Mesothelial cell of epicardium (in vitro differentiated cells): ENCODE measurements around the gene SUCLG2. TPM values are rescaled to one million over a fixed set of nuclear protein-coding genes. Genes with fewer than 3 reads are reported as not detected.
"Not testable (repeated sequence)": the region's sequence is repeated elsewhere in the genome, so short reads cannot be mapped to it uniquely, and the experiment has no call there.

Source experiments
- DNase-seq, 2 experiments: peaks; one replicate each; pipeline ENCODE4 v3.0.0; 2021; ENCODE audit warnings: low spot score in 2 of 2; ENCODE audit not compliant: unreplicated experiment in 2 of 2
- H3K27ac Mint-ChIP-seq: 2 replicates; pipeline ENCODE4 v1.8.0; 2021; ENCODE audit warnings: mixed read lengths
- H3K27me3 Mint-ChIP-seq: 2 replicates; pipeline ENCODE4 v1.8.0; 2021; ENCODE audit warnings: low read depth, mixed read lengths
- H3K36me3 Mint-ChIP-seq: 2 replicates; pipeline ENCODE4 v1.8.0; 2021; ENCODE audit warnings: mixed read lengths
- H3K4me1 Mint-ChIP-seq: 2 replicates; pipeline ENCODE4 v1.8.0; 2021; ENCODE audit warnings: mixed read lengths
- H3K4me3 Mint-ChIP-seq: 2 replicates; pipeline ENCODE4 v1.8.0; 2021; ENCODE audit warnings: mild to moderate bottlenecking, moderate library complexity, mixed read lengths
- H3K9me3 Mint-ChIP-seq: 2 replicates; pipeline ENCODE4 v1.8.0; 2021; ENCODE audit warnings: mixed read lengths
- total RNA-seq: library from RNA; stranded (reverse); gene quantifications from 3 replicates; pipeline ENCODE4 v1.2.1, GENCODE V29; 2021
- TF ChIP-seq, protein P1 (sequence below): fragments of 200-600 bp; sonication (generic); IDR thresholded peaks from one replicate; pipeline ENCODE4 v1.5.0; 2021; ENCODE audit warnings: antibody characterized with exemption; ENCODE audit not compliant: unreplicated experiment

The SUCLG2 gene
- total RNA-seq, 1 donor from 2014 or later = 35.0 TPM

DNA sequence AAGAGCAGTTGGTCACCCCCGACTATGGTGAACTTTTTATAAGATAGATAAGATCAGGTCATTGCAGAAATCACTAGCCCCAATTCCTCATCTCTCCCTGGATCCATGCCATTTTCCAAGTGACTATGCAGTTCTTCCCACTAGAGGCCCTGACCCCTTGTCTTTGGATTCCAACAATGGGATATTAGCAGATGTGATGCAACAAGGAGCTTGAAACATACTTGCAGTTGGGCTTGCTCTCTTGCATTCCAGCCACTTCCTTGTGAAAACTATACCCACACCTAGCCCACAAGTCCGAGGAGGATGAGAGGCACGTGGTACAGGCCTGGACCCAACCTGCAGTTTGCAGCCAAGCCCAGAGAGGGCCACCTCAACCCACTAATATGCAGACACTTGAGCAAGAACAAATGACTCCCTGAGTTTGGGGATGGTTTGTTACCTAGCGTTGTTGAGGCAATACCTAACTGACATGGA, 60.6 kb downstream of the SUCLG2 start:
- no peak for DNase-seq

GRCh38 chr3:67592057-67592456, 62.4 kb downstream of the SUCLG2 start:
- Mint-ChIP-seq H3K4me1 (no peaks in the 10 kb centered on the region), H3K9me3 (peaks cover 3% of the 10 kb centered on the region), H3K4me3 (no peak overlapping the region), H3K36me3 (peaks cover 15% of the 10 kb centered on the region), H3K27ac (no peak overlapping the region), H3K27me3 (no peaks in the 10 kb centered on the region)
- TF ChIP-seq, protein P1, sequence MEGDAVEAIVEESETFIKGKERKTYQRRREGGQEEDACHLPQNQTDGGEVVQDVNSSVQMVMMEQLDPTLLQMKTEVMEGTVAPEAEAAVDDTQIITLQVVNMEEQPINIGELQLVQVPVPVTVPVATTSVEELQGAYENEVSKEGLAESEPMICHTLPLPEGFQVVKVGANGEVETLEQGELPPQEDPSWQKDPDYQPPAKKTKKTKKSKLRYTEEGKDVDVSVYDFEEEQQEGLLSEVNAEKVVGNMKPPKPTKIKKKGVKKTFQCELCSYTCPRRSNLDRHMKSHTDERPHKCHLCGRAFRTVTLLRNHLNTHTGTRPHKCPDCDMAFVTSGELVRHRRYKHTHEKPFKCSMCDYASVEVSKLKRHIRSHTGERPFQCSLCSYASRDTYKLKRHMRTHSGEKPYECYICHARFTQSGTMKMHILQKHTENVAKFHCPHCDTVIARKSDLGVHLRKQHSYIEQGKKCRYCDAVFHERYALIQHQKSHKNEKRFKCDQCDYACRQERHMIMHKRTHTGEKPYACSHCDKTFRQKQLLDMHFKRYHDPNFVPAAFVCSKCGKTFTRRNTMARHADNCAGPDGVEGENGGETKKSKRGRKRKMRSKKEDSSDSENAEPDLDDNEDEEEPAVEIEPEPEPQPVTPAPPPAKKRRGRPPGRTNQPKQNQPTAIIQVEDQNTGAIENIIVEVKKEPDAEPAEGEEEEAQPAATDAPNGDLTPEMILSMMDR = no peak
- no peak for DNase-seq

More for the DNA sequence above, 60.6 kb downstream of the SUCLG2 start:
- no peak overlapping the region for H3K4me3 Mint-ChIP-seq
- H3K4me1 Mint-ChIP-seq = no peaks in the 10 kb centered on the region
- peaks cover 18% of the 10 kb centered on the region for H3K36me3 Mint-ChIP-seq
- no peak overlapping the region for H3K27ac Mint-ChIP-seq
- H3K27me3 Mint-ChIP-seq = no peaks in the 10 kb centered on the region
- TF ChIP-seq, protein P1 = no peak
- H3K9me3 Mint-ChIP-seq = peaks cover 3% of the 10 kb centered on the region

DNA sequence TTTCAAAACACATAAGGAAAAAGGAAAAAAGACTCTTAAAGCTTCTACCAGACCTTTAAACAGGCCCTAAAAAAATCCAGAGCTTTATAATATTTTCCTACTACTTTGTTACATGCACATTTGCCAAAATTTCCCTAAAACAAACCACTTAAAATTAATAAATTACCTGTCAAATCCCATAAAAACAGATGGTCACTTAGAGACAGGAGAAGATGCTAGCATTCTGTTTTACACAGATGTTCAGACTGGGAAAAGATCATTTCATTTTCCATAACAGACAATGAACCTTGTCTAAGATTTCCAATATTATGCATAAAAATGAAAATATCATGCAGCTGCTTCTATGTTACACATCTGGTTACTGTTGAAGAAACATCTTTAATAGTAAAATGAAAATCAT, 66.6 kb downstream of the SUCLG2 start:
- no peak for DNase-seq
- H3K27me3 Mint-ChIP-seq = no peaks in the 10 kb centered on the region
- TF ChIP-seq, protein P1 = no peak
- no peak overlapping the region for H3K27ac Mint-ChIP-seq
- H3K4me3 Mint-ChIP-seq = no peak overlapping the region
- peaks cover 3% of the 10 kb centered on the region for H3K9me3 Mint-ChIP-seq
- H3K36me3 Mint-ChIP-seq = peaks cover 19% of the 10 kb centered on the region
- H3K4me1 Mint-ChIP-seq = no peaks in the 10 kb centered on the region

DNA sequence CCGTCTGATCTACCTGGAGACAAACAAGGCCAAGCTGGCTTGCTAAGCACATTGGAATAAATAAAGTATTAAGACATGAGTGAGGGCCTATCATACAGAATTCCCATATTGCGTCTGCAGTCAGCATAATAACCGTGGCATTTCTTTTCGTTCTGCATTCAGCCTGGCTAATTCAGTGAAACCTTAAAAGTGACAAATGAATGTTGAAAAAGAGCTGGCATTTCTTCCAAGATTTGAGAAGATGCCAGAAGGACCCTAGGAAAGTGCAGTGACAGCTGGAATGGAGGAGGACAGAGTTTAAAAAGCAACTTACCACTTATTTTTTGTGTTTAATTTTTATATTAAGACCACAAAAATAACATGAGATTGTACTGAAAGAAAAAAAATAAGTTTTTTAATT, 67.1 kb downstream of the SUCLG2 start:
- TF ChIP-seq, protein P1 = no peak
- H3K27me3 Mint-ChIP-seq = no peaks in the 10 kb centered on the region
- peaks cover 20% of the 10 kb centered on the region for H3K36me3 Mint-ChIP-seq
- no peak overlapping the region for H3K27ac Mint-ChIP-seq
- DNase-seq = no peak
- peaks cover 9% of the 10 kb centered on the region for H3K9me3 Mint-ChIP-seq
- no peaks in the 10 kb centered on the region for H3K4me1 Mint-ChIP-seq
- no peak overlapping the region for H3K4me3 Mint-ChIP-seq

- H3K36me3 Mint-ChIP-seq, DNase-seq, H3K4me1 Mint-ChIP-seq, H3K27ac Mint-ChIP-seq, H3K27me3 Mint-ChIP-seq, H3K9me3 Mint-ChIP-seq, H3K4me3 Mint-ChIP-seq: not testable (repeated sequence)
Measured at GRCh38 chr3:67584608-67585007, 69.8 kb downstream of the SUCLG2 start.

- DNase-seq = no peak
- H3K4me3 Mint-ChIP-seq = no peak overlapping the region
Measured at GRCh38 chr3:67580430-67581000, 73.9 kb downstream of the SUCLG2 start.

More at GRCh38 chr3:67580430-67581000, 73.9 kb downstream of the SUCLG2 start:
- Mint-ChIP-seq H3K9me3 (peaks cover 8% of the 10 kb centered on the region), H3K27ac (no peak overlapping the region), H3K36me3 (peaks cover 7% of the 10 kb centered on the region), H3K27me3 (no peaks in the 10 kb centered on the region), H3K4me1 (peaks cover 11% of the 10 kb centered on the region)
- TF ChIP-seq, protein P1 = no peak
